Measurements from ENCODE around the gene ZNF521.

DNA sequence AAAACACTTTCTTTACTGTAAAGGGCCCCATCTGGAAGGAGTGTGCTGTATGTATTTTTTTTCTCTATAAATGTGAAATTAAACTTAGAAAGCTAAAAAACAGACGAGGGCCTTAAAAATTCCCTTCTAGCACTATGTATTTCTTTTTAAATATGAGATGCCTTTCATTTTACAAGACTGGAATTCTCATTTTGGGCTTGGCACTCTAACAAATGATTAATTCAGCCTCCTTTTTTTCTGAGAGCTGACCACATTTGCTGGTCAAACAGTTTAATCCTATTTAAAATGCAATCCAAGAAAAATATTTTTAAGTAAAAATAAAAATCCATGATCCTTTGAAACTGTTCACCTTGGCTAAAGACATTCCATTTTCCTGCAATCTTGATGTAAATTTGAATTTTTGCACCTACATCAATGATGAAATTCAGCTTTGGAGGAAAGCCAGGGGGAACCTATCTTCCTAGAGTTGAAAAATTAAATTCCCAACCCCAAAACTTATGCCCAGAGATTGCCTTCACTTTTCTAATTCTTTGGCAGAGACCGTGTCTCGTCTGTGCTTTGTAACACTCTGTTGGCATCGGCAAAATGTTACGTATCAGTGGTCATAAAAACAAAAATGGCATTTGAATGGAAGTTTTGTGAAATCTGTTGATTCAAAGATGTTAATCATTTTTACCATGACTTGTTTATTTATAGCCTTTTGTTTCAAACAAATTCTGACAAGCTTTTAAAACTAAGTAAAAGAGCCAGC is 284.5 kb downstream of the ZNF521 start:
- TF ChIP-seq CTCF (IDR thresholded peaks at IDR 0.05; ENCODE audit: insufficient read depth, low read depth, low read length) (no peak), EZH2 (IDR thresholded peaks at IDR 0.05; ENCODE audit: insufficient read depth, low read length) (no peak)
